ENCODE data around the gene MYL5. TPM values are rescaled to one million over a fixed set of nuclear protein-coding genes. Genes with fewer than 3 reads are reported as not detected.

The MYL5 gene
- total and polyA plus RNA-seq, 4 donors: 2.4 to 5.0 (median 4.7) TPM

GRCh38 chr4:628311-628741 is 46.0 kb upstream of the MYL5 start:
- H3K9ac ChIP-seq (ENCODE audit: low read depth in 1 of 2, low read length in 2 of 2): no peak overlapping the region
- H3K27ac ChIP-seq (ENCODE audit: low read depth in 1 of 2, low read length in 2 of 2): no peak overlapping the region
- H3K4me1 ChIP-seq (ENCODE audit: control insufficient read depth in 4 of 4, insufficient read depth in 4 of 4, low read length in 3 of 4): no peaks in the 10 kb centered on the region
- DNase-seq (ENCODE audit: low spot score): no peak
- 93% methylated on average over 17 of the region's 17 CpGs for WGBS
- no peak overlapping the region for H3K4me3 ChIP-seq (ENCODE audit: low read depth in 1 of 3, low read length in 3 of 3)
- H3K36me3 ChIP-seq (ENCODE audit: control insufficient read depth in 4 of 4, insufficient read depth in 3 of 4, low read depth in 1 of 4, low read length in 3 of 4): no peaks in the 10 kb centered on the region
- TF ChIP-seq RXRA (IDR thresholded peaks at IDR 0.05) (no peak), ZBTB33 (IDR thresholded peaks at IDR 0.05) (no peak), REST (IDR thresholded peaks at IDR 0.05) (no peak), CTCF (IDR thresholded peaks at IDR 0.05; ENCODE audit: low read depth, low read length, missing input control) (no peak), JUND (IDR thresholded peaks at IDR 0.05) (no peak), MAX (IDR thresholded peaks at IDR 0.05) (no peak), FOXA1 (IDR thresholded peaks at IDR 0.05) (no peak), ATF3 (IDR thresholded peaks at IDR 0.05) (no peak), EGR1 (IDR thresholded peaks at IDR 0.05; ENCODE audit: low read depth in 2 of 2) (no peak), SP1 (IDR thresholded peaks at IDR 0.05) (no peak), HNF4G (IDR thresholded peaks at IDR 0.05) (no peak), GABPA (IDR thresholded peaks at IDR 0.05 in 1 of 2, conservative IDR thresholded peaks at IDR 0.05 in 1 of 2) (no peak), YY1 (IDR thresholded peaks at IDR 0.05) (no peak)
- H3K27me3 ChIP-seq (ENCODE audit: control insufficient read depth in 4 of 4, insufficient read depth in 4 of 4, low read length in 3 of 4): no peaks in the 10 kb centered on the region
- peaks cover 0 to 4% (median 0%) of the 10 kb centered on the region in 4 donors for H3K9me3 ChIP-seq (ENCODE audit: control insufficient read depth in 4 of 4, low read length in 3 of 4)

- no peak overlapping the region for H3K27ac ChIP-seq (ENCODE audit: low read depth in 1 of 2, low read length in 2 of 2)
- no peaks in the 10 kb centered on the region for H3K36me3 ChIP-seq (ENCODE audit: control insufficient read depth in 4 of 4, insufficient read depth in 3 of 4, low read depth in 1 of 4, low read length in 3 of 4)
- no peak overlapping the region for H3K9ac ChIP-seq (ENCODE audit: low read depth in 1 of 2, low read length in 2 of 2)
- DNase-seq (ENCODE audit: low spot score): no peak
- WGBS: 90% methylated on average over 27 of the region's 27 CpGs
- H3K4me3 ChIP-seq (ENCODE audit: low read depth in 1 of 3, low read length in 3 of 3): no peak overlapping the region
- no peaks in the 10 kb centered on the region for H3K4me1 ChIP-seq (ENCODE audit: control insufficient read depth in 4 of 4, insufficient read depth in 4 of 4, low read length in 3 of 4)
- H3K27me3 ChIP-seq (ENCODE audit: control insufficient read depth in 4 of 4, insufficient read depth in 4 of 4, low read length in 3 of 4): no peaks in the 10 kb centered on the region
- H3K9me3 ChIP-seq (ENCODE audit: control insufficient read depth in 4 of 4, low read length in 3 of 4): peaks cover 0 to 4% (median 0%) of the 10 kb centered on the region in 4 donors
- no peak for TF ChIP-seq SP1 (IDR thresholded peaks at IDR 0.05)
- TF ChIP-seq ZBTB33 (IDR thresholded peaks at IDR 0.05): no peak
- no peak for TF ChIP-seq EGR1 (IDR thresholded peaks at IDR 0.05; ENCODE audit: low read depth in 2 of 2)
- TF ChIP-seq ATF3 (IDR thresholded peaks at IDR 0.05): no peak
- no peak for TF ChIP-seq HNF4G (IDR thresholded peaks at IDR 0.05)
- TF ChIP-seq YY1 (IDR thresholded peaks at IDR 0.05): no peak
- no peak for TF ChIP-seq RXRA (IDR thresholded peaks at IDR 0.05)
- TF ChIP-seq FOXA1 (IDR thresholded peaks at IDR 0.05): no peak
- TF ChIP-seq HNF4A (conservative IDR thresholded peaks at IDR 0.05): no peak
- TF ChIP-seq REST (IDR thresholded peaks at IDR 0.05): no peak
- TF ChIP-seq GABPA (IDR thresholded peaks at IDR 0.05 in 1 of 2, conservative IDR thresholded peaks at IDR 0.05 in 1 of 2): no peak
- no peak for TF ChIP-seq NR2F2 (IDR thresholded peaks at IDR 0.05)
These were observed 45.3 kb upstream of the MYL5 start for GRCh38 chr4:628821-629635.

Data from liver (tissue), 9 donors.